HEK293 (cell line): ENCODE measurements around the gene SYNJ2.

Experiments
- CTCF ChIA-PET: fragments of 350-600 bp; formaldehyde crosslinking; extraction: SDS; loops from one replicate; lab custom pipeline; 2021; ENCODE audit warnings: antibody characterized with exemption; lab: Yijun Ruan, JAX
- POLR2A ChIA-PET: fragments of 300-600 bp; formaldehyde crosslinking; extraction: SDS; loops from one replicate; lab custom pipeline; 2020; ENCODE audit warnings: antibody characterized with exemption, inconsistent platforms; lab: Yijun Ruan, JAX
- H3K27ac ChIP-seq: fragments of 200-500 bp; sonication (Bioruptor generic); 2 replicates; pipeline ENCODE4 v1.5.1; 2014; ENCODE audit warnings: low read depth, low read length, control low read depth, inconsistent platforms; ENCODE audit errors: extremely low read depth
- H3K36me3 ChIP-seq, 2 experiments: fragments of 200-500 bp in 1 of 2; sonication (Bioruptor generic) in 1 of 2; 1 replicate in 1 of 2; 2 replicates in 1 of 2; pipeline ENCODE4 v1.5.1; 2014 to 2017; ENCODE audit warnings: inconsistent platforms in 2 of 2, low read length in 2 of 2; ENCODE audit not compliant: control insufficient read depth in 2 of 2, insufficient read depth in 1 of 2
- H3K4me1 ChIP-seq: fragments of 200-500 bp; sonication (Bioruptor generic); 2 replicates; pipeline ENCODE4 v1.5.1; 2014; ENCODE audit warnings: mild to moderate bottlenecking, low read length, inconsistent platforms; ENCODE audit not compliant: control insufficient read depth, insufficient read depth
- H3K4me3 ChIP-seq: 2 replicates; pipeline ENCODE4 v1.5.1; 2011; ENCODE audit warnings: low read depth, mild to moderate bottlenecking, control low read depth, low read length, moderate library complexity
- H3K9me3 ChIP-seq: fragments of 200-500 bp; sonication (Bioruptor generic); 2 replicates; pipeline ENCODE4 v1.5.1; 2014; ENCODE audit warnings: low read depth, low read length, inconsistent platforms; ENCODE audit not compliant: control insufficient read depth, insufficient read depth
- BCL11A ChIP-seq: fragments of 450-650 bp; formaldehyde crosslinking; IDR thresholded peaks from 2 replicates; pipeline ENCODE4 v1.5.1; 2016; ENCODE audit warnings: low read depth, missing biosample characterization, missing genetic modification characterization
- GLIS1 ChIP-seq: fragments of 450-650 bp; formaldehyde crosslinking; IDR thresholded peaks from 2 replicates; pipeline ENCODE4 v1.5.1; 2016; ENCODE audit warnings: missing biosample characterization, missing genetic modification characterization
- GLIS2 ChIP-seq: fragments of 450-650 bp; formaldehyde crosslinking; IDR thresholded peaks from 2 replicates; pipeline ENCODE4 v1.5.1; 2016; ENCODE audit warnings: missing biosample characterization, missing genetic modification characterization
- PRDM6 ChIP-seq: fragments of 450-650 bp; formaldehyde crosslinking; IDR thresholded peaks from 2 replicates; pipeline ENCODE4 v1.5.1; 2017; ENCODE audit warnings: missing biosample characterization, missing genetic modification characterization
- TSHZ1 ChIP-seq: fragments of 450-650 bp; formaldehyde crosslinking; IDR thresholded peaks from 2 replicates; pipeline ENCODE4 v1.5.1; 2016; ENCODE audit warnings: missing biosample characterization, missing genetic modification characterization, borderline replicate concordance
- YY2 ChIP-seq: fragments of 450-650 bp; formaldehyde crosslinking; IDR thresholded peaks from 2 replicates; pipeline ENCODE4 v1.5.1; 2016; ENCODE audit warnings: missing biosample characterization, missing genetic modification characterization
- ZBTB1 ChIP-seq: fragments of 450-650 bp; formaldehyde crosslinking; IDR thresholded peaks from 2 replicates; pipeline ENCODE4 v1.5.1; 2016; ENCODE audit warnings: missing biosample characterization, missing genetic modification characterization
- ZBTB10 ChIP-seq: fragments of 450-650 bp; formaldehyde crosslinking; IDR thresholded peaks from 2 replicates; pipeline ENCODE4 v1.5.1; 2016; ENCODE audit warnings: missing biosample characterization, missing genetic modification characterization
- ZBTB49 ChIP-seq: fragments of 450-650 bp; formaldehyde crosslinking; IDR thresholded peaks from 2 replicates; pipeline ENCODE4 v1.5.1; 2016; ENCODE audit warnings: missing biosample characterization, missing genetic modification characterization, low read depth
- ZBTB7A ChIP-seq: fragments of 450-650 bp; formaldehyde crosslinking; IDR thresholded peaks from 2 replicates; pipeline ENCODE4 v1.5.1; 2016; ENCODE audit warnings: low read depth, missing biosample characterization, missing genetic modification characterization
- ZNF140 ChIP-seq: fragments of 450-650 bp; formaldehyde crosslinking; IDR thresholded peaks from 2 replicates; pipeline ENCODE4 v1.5.1; 2016; ENCODE audit warnings: missing biosample characterization, missing genetic modification characterization
- ZNF175 ChIP-seq: fragments of 450-650 bp; formaldehyde crosslinking; IDR thresholded peaks from 2 replicates; pipeline ENCODE4 v1.5.1; 2016; ENCODE audit warnings: missing biosample characterization, missing genetic modification characterization
- ZNF221 ChIP-seq: fragments of 450-650 bp; formaldehyde crosslinking; IDR thresholded peaks from 2 replicates; pipeline ENCODE4 v1.5.1; 2017; ENCODE audit warnings: missing biosample characterization, missing genetic modification characterization, borderline replicate concordance
- ZNF292 ChIP-seq: fragments of 450-650 bp; formaldehyde crosslinking; IDR thresholded peaks from 2 replicates; pipeline ENCODE4 v1.5.1; 2016; ENCODE audit warnings: low read depth, missing biosample characterization, missing genetic modification characterization, borderline replicate concordance
- ZNF302 ChIP-seq: fragments of 450-650 bp; formaldehyde crosslinking; IDR thresholded peaks from 2 replicates; pipeline ENCODE4 v1.5.1; 2016; ENCODE audit warnings: missing biosample characterization, missing genetic modification characterization, low read depth
- ZNF354C ChIP-seq: fragments of 450-650 bp; formaldehyde crosslinking; IDR thresholded peaks from 2 replicates; pipeline ENCODE4 v1.5.1; 2016; ENCODE audit warnings: missing biosample characterization, missing genetic modification characterization, low read depth, borderline replicate concordance
- ZNF362 ChIP-seq: fragments of 450-650 bp; formaldehyde crosslinking; IDR thresholded peaks from 2 replicates; pipeline ENCODE4 v1.5.1; 2016; ENCODE audit warnings: missing biosample characterization, missing genetic modification characterization
- ZNF426 ChIP-seq: fragments of 450-650 bp; formaldehyde crosslinking; IDR thresholded peaks from 2 replicates; pipeline ENCODE4 v1.5.1; 2017; ENCODE audit warnings: missing biosample characterization, missing genetic modification characterization, mild to moderate bottlenecking, inconsistent platforms, moderate library complexity
- ZNF433 ChIP-seq: fragments of 450-650 bp; formaldehyde crosslinking; IDR thresholded peaks from 2 replicates; pipeline ENCODE4 v1.5.1; 2016; ENCODE audit warnings: missing biosample characterization, missing genetic modification characterization, low read depth
- ZNF549 ChIP-seq: fragments of 450-650 bp; IDR thresholded peaks from 2 replicates; pipeline ENCODE4 v1.5.1; 2018; ENCODE audit warnings: missing biosample characterization, missing genetic modification characterization, mild to moderate bottlenecking, inconsistent platforms, moderate library complexity
- ZNF561 ChIP-seq: fragments of 450-650 bp; IDR thresholded peaks from 2 replicates; pipeline ENCODE4 v1.5.1; 2018; ENCODE audit warnings: missing biosample characterization, missing genetic modification characterization, borderline replicate concordance
- ZNF624 ChIP-seq: fragments of 450-650 bp; formaldehyde crosslinking; IDR thresholded peaks from 2 replicates; pipeline ENCODE4 v1.5.1; 2017; ENCODE audit warnings: missing biosample characterization, missing genetic modification characterization
- ZNF768 ChIP-seq: fragments of 450-650 bp; formaldehyde crosslinking; IDR thresholded peaks from 2 replicates; pipeline ENCODE4 v1.5.1; 2018; ENCODE audit warnings: missing biosample characterization, mild to moderate bottlenecking, missing genetic modification characterization

Gene SYNJ2

GRCh38 chr6:158061709-158062461, 80.2 kb downstream of the SYNJ2 start:
- Histone ChIP-seq H3K27ac (no peak overlapping the region), H3K4me3 (no peak overlapping the region), H3K4me1 (no peaks in the 10 kb centered on the region), H3K36me3 (peaks cover 0 to 64% of the 10 kb centered on the region in 2 experiments; a peak in 2 of 3 replicates), H3K9me3 (no peaks in the 10 kb centered on the region)
- CTCF ChIA-PET, result interaction anchor here (0.6 to 5.4 kb wide), 5 partner anchors 10 to 160 kb away, joined by 3 to 35 read pairs (median 6); no protein-coding TSS in a partner anchor
- POLR2A ChIA-PET, result no interaction called here
- TF ChIP-seq ZBTB1 (tag by site-specific recombination), result no peak
- no peak for TF ChIP-seq ZNF426 (tag by site-specific recombination)
- TF ChIP-seq ZBTB10 (tag by site-specific recombination), result no peak
- TF ChIP-seq GLIS1 (tag by site-specific recombination), result no peak
- TF ChIP-seq ZNF292, result no peak
- no peak for TF ChIP-seq ZNF302 (tag by site-specific recombination)
- TF ChIP-seq ZNF549 (tag by site-specific recombination), result no peak
- TF ChIP-seq GLIS2 (tag by site-specific recombination), result no peak
- no peak for TF ChIP-seq ZNF354C (tag by site-specific recombination)
- TF ChIP-seq ZBTB7A, result no peak
- TF ChIP-seq YY2 (tag by site-specific recombination), result no peak
- TF ChIP-seq ZNF221 (tag by site-specific recombination), result no peak
- TF ChIP-seq ZNF624 (tag by site-specific recombination), result no peak
- TF ChIP-seq ZBTB49, result no peak
- no peak for TF ChIP-seq ZNF362 (tag by site-specific recombination)
- TF ChIP-seq BCL11A (tag by site-specific recombination), result no peak
- TF ChIP-seq ZNF175 (tag by site-specific recombination), result no peak
- TF ChIP-seq ZNF433 (tag by site-specific recombination), result no peak
- no peak for TF ChIP-seq ZNF561 (tag by site-specific recombination)

GRCh38 chr6:158063736-158064135, 82.1 kb downstream of the SYNJ2 start:
- peaks cover 0 to 76% of the 10 kb centered on the region in 2 experiments; a peak in 2 of 3 replicates for H3K36me3 ChIP-seq
- ChIA-PET CTCF (interaction anchor here (5.4 kb wide), 1 partner anchor 9 kb away, joined by 35 read pairs; no protein-coding TSS in a partner anchor), POLR2A (no interaction called here)
- H3K27ac ChIP-seq, result no peak overlapping the region
- no peaks in the 10 kb centered on the region for H3K4me1 ChIP-seq
- no peaks in the 10 kb centered on the region for H3K9me3 ChIP-seq
- no peak overlapping the region for H3K4me3 ChIP-seq
- no peak for TF ChIP-seq PRDM6 (tag by site-specific recombination)
- no peak for TF ChIP-seq ZNF140 (tag by site-specific recombination)
- no peak for TF ChIP-seq ZNF768 (tag by site-specific recombination)
- no peak for TF ChIP-seq TSHZ1 (tag by site-specific recombination)
